Adrenal gland (tissue), 5 donors: ENCODE data around the gene HLTF.

Experiments used
- CTCF ChIP-seq, 6 experiments: fragments of 450-650 bp in 4 of 6; fragments of 200-600 bp in 2 of 6; sonication (generic) in 1 of 6; IDR thresholded peaks; 1 replicate in 5 of 6; 2 replicates in 1 of 6; pipeline versions ENCODE4 v1.5.1 to v1.8.0; 2016 to 2021; ENCODE audit warnings: antibody characterized with exemption in 6 of 6, mild to moderate bottlenecking in 2 of 6, moderate library complexity in 1 of 6
- POLR2A ChIP-seq, 2 donors: fragments of 450-650 bp; IDR thresholded peaks; one replicate each; pipeline ENCODE4 v1.6.1; 2017; ENCODE audit warnings: antibody characterized with exemption in 2 of 2, mild to moderate bottlenecking in 2 of 2, moderate library complexity in 1 of 2
- donor health status: DM: no; HTN: no; CAD: no.

GRCh38 chr3:149081772-149082171, 4.6 kb downstream of the HLTF start:
- TF ChIP-seq POLR2A (IDR thresholded peaks at IDR 0.05) (no peak), CTCF (IDR thresholded peaks at IDR 0.05) (no peak)
